HG03159 (cell line): ENCODE data around the gene JAG2.

ENCODE experiments used
- ATAC-seq: cut with Tn5 transposase; IDR thresholded peaks from one replicate; pipeline ENCODE4 v1.9.1; 2021; ENCODE audit warnings: mild to moderate bottlenecking, moderate library complexity; ENCODE audit not compliant: unreplicated experiment

Gene JAG2

DNA sequence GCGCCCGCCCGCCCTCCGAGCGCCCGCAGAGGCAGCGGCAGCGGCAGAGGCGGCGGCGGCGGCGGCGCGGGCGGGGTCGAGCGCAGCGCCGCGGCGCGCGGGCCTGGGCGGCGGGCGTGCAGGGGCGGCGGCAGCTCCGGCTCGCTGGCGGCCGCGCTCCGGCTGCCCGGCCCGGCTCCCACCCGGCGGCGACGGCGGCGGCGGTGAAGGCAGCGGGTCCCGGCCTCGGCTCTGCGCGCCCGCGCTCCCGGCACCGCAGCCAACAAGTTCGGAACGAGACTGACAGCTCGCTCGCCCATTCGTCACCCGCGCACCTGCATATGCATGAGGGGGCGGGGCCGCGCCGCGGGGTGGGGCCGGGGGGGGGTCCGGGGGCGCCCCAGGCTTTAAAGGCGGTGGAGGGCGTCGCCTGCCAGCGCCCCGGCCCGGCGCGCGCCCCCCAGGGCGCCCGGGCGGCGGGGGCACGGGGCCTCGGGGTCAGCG lies at the start of gene JAG2:
TSS of gene JAG2 (minus strand) at position 281 of the 483 bp plus-strand sequence. CDS start 356 bp downstream, outside the sequence.
- no peak for ATAC-seq

DNA sequence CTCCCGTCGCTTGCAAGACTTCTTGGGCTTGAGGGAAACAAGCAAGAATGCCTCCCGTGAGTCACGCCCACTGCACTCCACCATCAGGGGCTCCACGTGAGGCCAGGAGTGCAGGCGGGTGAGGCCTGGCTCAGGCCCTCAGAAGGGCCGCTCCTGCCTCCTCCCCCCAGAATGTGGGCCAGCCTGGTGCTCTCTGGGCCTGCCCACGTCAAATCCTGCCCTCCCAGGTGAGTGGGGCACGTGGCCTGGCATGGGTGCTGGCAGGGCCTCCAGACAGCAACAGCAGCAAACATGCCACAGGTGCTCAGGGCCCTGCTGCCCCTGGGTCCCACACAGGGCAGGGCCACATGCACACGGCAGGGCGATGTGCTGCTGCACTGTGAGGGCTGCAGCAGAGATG lies 49.2 kb upstream of the JAG2 start:
- no peak for ATAC-seq

DNA sequence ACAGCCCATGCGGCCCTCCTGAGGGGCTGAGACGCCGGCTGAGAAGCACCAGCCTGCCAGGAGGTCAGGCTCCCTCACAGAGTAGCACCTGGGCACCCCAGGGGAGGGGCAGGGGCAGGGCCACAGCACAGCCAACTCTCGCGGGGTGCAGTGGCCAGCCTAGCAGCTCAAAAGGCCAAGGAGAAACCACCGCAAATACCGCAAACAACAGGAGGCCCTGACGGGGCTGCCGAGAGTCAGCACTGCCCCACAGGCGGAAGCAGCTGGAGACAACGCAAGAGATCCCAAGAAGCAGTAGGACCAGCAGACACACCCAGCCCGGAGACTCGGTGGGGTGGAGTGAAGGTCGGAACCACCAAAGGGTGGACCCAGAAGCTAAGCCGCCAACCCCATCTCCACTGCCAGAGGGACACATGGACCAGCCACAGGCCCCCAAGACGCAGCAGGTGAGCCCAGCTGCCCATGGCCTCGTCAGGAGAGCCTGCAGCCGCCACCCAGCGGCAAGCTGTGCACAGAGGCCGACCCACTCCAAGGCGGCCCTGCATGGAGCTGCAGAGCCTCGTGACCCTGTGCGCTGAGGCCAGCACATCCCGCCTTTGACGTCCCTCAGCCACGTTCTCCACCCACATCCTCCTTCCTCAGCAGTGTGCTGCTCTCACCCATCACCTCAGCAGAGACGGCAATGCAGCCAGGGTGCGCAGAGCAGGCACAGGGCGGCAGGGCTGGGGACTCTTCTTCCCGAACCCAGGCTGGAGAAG lies 48.1 kb upstream of the JAG2 start:
- no peak for ATAC-seq

DNA sequence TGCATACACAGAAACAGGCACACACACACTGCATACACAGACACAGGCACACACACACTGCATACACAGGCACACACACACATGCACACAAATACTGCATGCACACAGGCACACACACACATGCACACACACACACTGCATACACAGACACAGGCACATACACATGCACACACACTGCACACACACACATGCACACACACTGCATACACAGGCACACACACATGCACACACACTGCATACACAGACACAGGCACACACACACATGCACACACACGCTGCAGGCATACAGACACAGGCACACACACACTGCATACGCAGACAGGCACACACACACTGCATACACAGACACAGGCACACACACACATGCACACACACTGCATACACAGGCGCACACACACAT lies 47.0 kb upstream of the JAG2 start:
- ATAC-seq = no peak

DNA sequence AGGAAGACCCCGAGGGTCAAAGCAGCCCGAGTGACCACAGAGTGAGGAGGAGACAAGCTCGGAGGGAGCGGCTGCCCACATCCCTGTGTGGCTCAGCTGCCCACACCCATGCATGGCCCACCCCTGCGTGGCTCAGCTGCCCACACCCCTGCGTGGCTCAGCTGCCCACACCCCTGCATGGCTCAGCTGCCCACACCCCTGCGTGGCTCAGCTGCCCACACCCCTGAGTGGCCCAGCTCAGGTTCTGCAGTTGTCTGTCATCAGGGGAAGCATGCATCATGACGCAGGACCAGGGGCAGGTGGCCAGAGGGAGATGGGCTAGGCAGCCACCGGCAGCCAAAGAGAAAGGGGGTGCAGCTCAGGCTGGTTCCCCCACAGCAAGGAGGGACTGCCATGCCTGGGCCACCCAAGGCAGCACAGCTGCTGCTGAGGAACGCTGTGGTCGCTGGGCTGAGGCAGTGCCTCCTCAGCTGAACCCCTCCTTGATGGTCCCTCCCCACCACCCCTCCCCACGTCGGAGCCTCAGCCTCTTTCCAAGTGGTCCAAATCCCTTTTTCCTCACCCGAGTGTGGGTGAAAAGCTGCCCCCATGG lies 45.8 kb upstream of the JAG2 start:
- ATAC-seq = no peak

DNA sequence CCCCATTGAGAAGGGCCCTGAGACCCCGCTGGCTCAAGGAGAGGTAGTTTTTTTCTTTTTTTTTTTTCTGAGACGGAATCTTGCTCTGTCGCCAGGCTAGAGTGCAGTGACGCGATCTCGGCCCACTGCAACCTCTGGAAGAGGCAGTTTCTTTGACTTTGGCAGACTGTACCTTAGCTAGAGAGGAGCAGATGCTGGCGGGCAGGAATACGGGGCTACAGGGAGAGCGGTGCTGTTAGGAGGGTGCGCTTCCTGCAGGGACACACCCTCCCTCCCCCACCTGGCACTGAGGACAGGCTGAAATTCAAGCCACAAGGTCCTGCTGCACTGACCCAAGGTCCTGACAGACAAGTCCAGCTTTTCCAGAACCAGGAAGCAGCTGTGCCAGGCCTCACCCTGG lies 44.8 kb upstream of the JAG2 start:
- no peak for ATAC-seq

DNA sequence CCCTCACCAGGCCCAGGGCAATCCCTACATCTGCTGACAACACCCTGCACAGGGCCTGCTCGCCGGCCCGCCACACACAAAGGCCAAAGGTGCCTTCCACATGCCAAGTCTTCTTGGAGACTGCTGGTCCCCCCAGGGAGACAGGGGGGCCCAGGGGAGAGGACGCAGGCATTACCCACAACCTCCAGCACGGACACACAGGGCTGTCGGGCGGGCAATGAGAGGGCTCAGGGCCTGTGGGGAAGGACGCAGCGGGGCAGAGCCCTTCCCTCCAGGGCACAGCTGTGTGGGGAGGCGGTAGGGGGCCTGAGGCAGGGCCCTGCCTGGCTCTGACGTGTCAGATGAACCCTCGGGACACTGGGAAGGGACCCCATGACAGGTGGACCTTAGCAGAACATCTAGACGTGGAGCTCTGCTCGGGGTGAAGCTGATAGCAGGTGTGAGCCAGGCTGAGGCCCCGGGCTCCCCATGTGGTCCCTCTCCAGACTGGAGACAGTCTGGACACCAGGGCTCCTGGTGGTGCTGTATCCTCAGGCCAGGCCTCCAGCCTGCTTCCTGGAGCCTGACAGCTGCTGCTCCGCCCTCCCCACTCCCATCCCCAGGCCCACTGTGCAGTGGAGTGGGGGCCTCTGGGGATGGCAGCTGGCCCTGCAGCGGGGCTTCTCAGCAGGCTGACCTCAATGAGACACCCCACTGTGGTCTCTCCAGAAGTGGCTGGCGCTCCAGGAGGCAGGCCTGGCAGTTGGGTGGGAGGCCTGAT lies 44.1 kb upstream of the JAG2 start:
- no peak for ATAC-seq

DNA sequence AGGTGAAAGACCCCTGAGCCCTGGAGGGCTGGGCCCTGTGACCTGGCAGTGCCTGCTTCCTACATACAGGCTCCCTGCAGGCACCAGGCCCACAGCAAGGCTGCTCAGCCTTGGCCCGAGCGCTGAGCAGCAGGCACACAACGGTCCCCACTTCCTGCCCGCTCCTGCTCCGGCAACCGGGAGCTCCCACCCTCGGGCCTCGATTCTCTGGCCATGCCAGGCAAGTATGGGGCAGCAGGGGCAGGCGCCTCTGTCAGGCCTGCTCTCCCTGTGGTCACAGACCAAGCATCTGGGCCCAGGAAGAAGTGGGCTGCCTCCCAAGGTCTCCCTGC lies 43.1 kb upstream of the JAG2 start:
- ATAC-seq = no peak

DNA sequence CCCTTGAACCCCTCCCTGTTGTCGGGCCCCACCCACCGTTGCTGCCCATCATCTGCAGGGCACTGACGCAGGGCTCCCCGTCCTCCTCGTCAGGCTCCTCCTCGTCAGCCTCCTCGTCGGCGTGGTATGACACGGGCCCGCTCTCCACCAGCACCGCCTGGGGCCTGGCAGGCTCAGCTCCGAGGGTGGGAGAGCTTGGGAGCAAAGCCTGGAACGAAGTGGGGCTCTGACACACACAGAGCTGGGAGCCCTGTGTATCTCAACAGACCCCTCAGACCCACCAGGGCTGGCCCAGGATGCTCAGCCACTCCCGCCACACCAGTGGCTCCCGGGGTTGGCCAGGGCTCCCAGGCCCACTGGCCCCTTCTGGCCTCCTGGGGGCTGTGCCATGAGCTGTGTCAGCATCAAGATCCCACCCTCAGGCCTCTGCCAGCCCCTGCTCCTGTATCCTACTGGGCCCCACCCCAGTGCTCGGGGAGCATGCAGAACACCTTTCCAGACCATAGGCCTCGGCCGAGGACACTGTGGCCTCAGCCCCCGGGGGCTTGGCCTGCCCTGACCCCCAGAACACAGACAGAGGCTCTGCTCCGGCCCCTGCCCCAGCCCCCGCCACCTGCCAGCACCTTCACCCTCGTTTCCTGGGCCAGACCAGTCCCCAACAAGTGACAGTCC lies 42.6 kb upstream of the JAG2 start:
- ATAC-seq = no peak

DNA sequence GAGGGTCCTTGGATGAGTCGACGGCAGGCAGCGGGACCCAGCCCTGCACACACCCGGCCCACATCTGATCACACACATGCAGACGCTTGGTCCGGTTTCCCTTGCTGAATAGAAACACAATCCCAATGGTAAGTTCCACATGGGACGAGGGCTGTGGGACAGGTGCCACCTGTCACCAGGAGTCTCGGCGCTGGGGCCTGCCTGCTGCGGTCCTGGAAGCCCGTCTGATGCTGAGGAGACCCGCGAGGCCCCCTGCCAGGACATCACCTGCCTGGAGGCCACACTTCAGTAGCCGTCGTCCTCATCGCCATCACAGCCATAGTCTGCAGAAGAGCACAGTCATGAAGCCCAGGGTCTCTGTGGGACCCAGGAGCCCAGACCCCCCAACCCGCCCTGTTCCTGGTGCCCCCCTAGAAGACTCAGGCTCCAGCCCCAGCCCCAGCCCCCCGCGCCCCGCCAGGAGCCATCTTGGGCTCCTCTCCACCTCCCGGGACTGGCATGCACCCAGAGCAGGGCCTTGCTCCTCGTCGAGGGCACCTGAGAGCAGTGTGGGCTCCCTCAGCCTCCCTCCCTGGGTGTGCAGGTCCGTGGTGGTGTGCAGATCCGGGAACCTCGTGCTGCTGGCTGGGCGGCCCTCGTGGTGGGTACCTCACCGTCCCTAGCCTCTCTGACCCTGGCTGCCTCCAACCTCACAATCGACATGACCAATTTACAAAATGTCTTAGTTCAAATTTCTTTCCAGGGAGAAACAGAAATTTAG lies 41.9 kb upstream of the JAG2 start:
- ATAC-seq = no peak

DNA sequence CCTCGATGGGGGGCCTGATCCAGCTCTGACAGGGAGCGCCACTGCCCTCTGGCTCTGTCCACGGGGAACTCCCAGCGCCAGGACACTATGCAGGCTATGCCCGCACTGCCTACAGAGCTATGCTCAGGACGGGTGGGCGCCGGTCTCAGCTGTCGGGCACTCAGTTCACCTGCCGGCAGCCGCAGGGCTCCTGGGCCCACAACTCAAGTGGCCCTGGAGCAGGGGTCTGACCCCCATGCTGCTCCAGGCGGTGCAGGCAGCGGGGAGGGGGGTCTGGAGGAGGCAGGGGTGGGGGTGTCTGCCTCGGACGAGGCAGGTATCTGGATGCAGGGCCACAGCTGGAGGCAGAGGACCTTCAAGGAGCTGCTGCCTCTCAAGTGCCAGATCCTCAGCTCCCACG lies 41.1 kb upstream of the JAG2 start:
- no peak for ATAC-seq

DNA sequence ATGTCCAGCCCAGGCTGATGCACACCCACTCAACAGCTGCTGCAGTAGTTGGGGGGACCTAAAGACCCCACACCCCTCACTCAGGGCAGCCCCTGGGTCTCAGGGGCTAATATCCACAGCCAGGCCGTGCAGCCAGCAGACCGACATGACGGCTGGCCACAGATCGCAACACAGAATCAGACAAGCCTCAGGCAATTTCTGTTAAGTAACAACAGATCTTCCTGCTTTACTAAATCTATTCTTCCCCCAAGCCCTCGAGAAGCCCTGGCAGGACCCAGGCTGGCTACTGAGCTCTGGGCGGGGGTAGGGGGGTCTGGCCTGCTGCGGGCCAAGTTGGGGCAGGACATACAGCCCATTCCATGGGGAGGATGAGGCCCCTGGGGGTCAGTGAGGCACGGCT lies 40.5 kb upstream of the JAG2 start:
- no peak for ATAC-seq

DNA sequence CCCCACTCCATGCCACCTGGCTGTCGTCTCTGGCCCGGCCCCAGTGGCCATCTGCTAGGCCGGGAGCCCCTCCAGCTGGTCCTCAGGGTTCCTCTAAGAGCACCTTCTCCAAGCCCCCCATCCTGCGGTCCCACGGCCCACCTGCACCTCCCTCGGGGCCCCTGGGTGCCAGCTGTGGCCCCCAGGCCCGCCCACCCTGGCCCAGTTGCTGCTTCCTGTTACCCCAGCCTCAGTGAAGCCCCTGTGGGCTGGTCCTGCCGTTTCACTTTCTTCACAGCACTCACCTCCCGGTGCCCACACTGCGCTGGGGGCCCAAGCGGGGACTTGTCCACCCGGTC lies 40.1 kb upstream of the JAG2 start:
- ATAC-seq = no peak

DNA sequence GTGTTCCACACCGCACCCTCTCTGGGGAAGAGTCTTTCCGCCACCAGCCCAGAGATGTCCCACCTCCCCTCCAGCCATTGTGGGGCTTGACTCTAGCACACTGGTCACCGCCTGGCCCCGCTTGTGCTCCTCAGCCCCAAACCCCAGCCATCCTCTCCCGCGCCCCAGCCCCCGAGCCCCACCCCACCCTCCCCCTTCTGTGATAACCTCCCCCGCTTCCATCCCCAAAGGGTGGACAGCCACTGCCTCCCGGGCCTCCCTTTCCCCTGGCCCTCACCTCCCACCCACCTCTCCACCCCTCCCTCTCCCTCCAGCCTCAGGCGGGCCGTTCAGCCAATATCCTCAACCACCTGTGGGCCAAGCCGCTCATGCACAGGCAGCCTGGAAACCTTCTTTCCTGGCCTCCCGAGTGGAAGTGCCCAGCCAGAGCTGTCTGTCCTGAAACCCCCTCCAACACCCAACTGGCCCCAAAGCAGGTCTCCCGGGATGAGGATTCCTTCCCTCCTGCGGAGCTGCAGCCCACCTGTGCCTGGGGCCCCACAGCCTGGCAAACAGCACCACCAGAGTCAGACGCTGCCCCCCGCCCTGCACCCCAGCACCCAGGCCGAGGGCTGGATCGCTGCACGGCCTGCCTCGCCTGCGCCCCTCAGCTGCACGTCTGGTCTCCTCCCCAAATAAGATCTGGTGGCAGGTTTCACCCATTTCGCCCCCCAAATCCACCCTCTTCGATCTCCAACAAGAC lies 39.6 kb upstream of the JAG2 start:
- ATAC-seq = no peak

DNA sequence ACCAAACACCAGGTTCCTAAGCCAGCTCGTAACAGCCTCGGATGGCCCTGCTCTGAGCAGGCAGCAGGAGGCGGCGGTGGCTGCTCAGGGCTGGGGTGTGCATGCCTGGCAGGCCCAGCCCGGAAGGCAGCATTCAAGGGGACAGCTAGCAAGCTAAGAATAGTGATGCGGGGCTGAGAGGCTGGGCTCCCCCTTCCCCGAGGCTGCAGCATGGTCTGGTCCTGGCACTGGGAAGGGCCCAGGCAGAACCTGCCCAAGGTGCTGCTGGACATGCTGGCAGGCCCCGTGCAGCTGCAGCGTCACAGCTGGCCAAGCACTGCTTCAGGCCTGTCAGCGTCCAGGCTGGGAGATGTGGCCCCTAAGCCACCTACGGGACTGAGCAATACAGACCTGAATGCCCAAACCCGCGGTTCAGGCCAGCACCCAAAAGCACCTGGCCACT lies 38.9 kb upstream of the JAG2 start:
- no peak for ATAC-seq

DNA sequence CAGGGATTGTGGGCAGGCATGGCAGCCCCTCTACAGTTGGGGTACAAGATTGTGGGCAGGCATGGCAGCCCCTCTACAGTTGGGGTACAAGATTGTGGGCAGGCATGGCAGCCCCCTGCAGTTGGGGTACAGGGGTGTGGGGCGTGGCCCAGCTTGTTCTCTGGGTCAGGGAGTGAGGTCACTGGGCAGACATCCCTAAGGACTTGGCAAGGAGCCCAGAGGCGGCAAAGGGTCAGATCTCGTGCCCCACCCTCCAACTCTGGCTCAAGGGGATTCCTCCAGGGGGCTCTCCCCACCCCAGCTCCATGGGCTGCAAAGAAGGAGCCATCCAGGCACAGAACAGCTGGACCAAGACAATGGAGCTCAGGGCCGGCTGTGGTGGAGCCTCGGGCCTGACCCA lies 38.3 kb upstream of the JAG2 start:
- no peak for ATAC-seq

DNA sequence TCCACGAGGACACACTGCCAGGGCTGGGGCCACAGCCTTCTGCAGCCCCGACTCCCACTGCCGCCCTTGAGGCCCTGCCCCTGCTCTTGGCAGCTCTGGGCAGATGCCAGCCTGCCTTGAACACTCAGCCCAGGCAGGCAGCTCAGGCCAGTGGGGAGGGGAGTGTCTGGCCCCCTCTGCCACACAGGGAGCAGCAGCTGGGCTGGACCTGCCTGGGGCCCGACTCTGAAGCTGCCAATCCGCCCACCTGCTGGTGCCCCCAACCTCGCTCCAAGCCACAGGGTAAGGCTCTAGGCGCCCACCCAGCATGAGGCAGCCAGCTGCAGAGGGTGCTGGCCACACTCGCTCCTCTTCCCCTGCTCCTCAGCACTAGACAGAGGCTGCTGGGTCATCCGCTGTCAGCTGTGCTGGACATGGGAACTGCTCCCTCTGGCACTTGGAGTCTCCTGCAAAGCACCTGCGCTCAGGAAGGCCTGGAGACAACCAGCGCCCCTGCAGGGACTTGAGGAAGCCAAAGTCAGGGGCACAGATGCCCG lies 37.2 kb upstream of the JAG2 start:
- ATAC-seq = no peak

DNA sequence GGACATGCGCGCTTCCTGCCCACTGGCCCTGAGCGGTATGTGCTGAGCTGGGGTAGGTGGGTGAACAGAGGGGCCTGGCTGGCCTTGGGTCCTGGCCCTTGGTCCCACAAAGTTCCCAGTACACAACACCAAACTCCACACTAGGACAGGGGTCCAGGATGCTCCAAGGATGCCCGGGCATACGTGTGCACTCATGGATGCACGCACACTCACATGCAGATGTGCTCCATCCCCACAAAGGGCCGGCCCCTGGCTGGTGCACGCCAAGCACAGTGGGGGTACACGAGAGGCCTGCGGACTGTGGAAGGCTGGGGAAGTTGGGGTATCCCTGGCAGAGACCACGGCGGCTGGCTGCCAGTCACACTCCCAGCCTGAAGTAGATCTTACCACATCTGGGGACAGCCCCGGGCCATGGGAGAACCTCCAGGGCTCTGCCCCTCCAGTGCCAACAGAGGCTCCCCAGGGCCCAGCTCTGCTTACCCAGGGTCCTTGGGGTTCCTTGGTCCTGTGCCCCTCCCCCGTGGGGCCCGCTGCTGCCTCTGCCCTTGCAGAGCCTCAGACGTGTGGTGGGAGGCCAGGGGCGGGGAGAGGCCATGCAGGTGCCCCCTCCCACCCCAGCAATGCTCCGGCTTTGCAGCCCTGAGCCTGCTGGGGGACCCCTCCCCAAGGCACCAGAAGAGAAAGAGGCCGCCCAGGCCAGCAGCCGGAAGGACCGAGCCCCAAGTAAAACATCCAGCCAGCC lies 36.5 kb upstream of the JAG2 start:
- ATAC-seq = no peak

DNA sequence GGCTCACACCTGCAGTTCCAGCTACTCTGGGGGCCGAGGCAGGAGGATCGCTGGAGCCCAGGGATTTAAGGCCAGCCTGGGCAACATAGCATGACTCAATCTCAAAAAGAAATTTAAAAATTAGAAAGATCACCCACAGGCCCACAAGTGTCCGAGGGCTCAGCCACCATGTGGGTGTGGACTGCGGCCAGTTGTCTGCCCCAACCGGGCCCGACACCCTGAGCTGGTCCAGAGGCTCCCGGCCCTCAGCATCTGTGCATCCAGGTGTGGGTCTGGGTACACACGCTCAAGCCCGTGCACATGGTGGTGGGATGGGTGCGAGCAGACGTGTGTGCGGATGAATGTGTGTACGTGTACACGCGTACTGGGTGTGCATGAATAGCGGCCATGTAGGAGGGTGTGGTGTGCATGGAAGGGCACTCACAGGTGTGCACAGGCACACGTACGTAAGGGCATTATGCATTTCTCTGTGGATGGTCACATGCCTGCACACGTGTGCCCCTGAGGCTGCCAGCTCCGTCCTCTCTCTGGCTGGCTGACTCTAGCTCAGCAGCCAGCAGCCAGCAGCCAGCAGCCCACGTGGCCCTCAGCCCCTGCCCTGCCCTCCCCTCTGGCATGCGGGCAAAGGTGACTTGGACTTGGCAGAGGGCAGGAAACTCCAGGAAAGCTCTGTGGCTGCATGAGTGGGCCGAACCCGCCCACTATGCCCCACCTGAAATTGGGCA lies 35.8 kb upstream of the JAG2 start:
- no peak for ATAC-seq
